Measurements from ENCODE around the gene LY6G6F. TPM values are rescaled to one million over a fixed set of nuclear protein-coding genes. Genes with fewer than 3 reads are reported as not detected.

Gene LY6G6F
- total and polyA plus RNA-seq, 2 of the 13 experiments (the other 11 are each of a cell fraction or from before 2014, with no cell fraction given), result not detected

DNA sequence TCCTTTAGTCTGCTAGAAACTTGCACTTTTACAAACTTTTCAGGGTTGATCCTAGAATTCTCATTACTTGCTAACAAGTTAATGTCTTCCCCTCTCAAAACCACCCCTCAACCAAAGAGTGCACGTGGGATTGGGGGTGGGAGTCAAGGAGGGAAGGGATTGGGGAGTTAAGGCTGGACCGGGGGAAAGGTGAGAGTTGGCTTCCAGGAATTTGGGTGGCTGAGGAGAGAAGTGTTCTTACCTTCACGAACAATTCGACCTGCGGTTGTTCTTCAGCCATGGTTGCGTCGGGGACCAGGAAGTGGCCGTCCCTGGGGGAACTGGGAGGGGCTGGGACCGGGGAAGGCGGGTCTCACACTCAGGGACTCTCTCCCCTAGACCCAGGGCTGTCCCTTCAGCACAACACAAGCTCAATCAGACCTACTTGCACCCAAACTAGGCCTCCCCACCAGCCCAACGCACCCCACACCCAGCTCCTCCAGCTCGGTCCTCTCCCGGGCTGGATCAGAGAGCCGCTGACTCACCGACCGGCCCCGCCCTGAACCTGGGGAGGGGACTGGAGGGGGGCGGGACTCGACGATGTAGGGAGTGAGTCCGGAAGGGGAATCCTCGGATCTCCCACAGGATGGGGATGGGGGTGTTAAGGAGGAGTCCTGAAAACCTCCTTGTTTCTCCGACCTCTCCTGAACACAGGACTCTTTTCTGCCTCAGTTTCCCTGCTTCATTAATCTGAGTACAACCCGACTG is 29.5 kb downstream of the LY6G6F start, which contains the start of gene CLIC1 (continued):
- peak; percentile 65; the same call in 1 of the 2 replicates for TF ChIP-seq ZNF589 (CRISPR knock-in tag; conservative IDR thresholded peaks at IDR 0.05)
- TF ChIP-seq, protein P1, sequence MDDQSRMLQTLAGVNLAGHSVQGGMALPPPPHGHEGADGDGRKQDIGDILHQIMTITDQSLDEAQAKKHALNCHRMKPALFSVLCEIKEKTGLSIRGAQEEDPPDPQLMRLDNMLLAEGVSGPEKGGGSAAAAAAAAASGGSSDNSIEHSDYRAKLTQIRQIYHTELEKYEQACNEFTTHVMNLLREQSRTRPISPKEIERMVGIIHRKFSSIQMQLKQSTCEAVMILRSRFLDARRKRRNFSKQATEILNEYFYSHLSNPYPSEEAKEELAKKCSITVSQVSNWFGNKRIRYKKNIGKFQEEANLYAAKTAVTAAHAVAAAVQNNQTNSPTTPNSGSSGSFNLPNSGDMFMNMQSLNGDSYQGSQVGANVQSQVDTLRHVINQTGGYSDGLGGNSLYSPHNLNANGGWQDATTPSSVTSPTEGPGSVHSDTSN (CRISPR knock-in tag; IDR thresholded peaks at IDR 0.05; ENCODE audit: borderline replicate concordance), result no peak
- no peak for TF ChIP-seq ZNF20 (CRISPR knock-in tag; IDR thresholded peaks at IDR 0.05)
- peak; percentile 72 for TF ChIP-seq ELF4 (CRISPR knock-in tag; IDR thresholded peaks at IDR 0.05; ENCODE audit: borderline replicate concordance)
- TF ChIP-seq ZNF607 (CRISPR knock-in tag; IDR thresholded peaks at IDR 0.05; ENCODE audit: borderline replicate concordance), result no peak; the same call in none of the 2 replicates
- TF ChIP-seq TBX2 (CRISPR knock-in tag; IDR thresholded peaks at IDR 0.05; ENCODE audit: borderline replicate concordance), result peak; percentile 76; the same call in 1 of the 2 replicates
- no peak for TF ChIP-seq PAX8 (CRISPR knock-in tag; IDR thresholded peaks at IDR 0.05; ENCODE audit: borderline replicate concordance)
- no peak for TF ChIP-seq ARNT (IDR thresholded peaks at IDR 0.05)
- no peak for TF ChIP-seq MIER3 (CRISPR knock-in tag; IDR thresholded peaks at IDR 0.05; ENCODE audit: borderline replicate concordance)
- TF ChIP-seq GLI4 (CRISPR knock-in tag; IDR thresholded peaks at IDR 0.05; ENCODE audit: borderline replicate concordance), result peak; percentile 7; the same call in 1 of the 2 replicates
- TF ChIP-seq ZNF878 (CRISPR knock-in tag; IDR thresholded peaks at IDR 0.05), result no peak; the same call in 1 of the 2 replicates
- TF ChIP-seq, protein P2, sequence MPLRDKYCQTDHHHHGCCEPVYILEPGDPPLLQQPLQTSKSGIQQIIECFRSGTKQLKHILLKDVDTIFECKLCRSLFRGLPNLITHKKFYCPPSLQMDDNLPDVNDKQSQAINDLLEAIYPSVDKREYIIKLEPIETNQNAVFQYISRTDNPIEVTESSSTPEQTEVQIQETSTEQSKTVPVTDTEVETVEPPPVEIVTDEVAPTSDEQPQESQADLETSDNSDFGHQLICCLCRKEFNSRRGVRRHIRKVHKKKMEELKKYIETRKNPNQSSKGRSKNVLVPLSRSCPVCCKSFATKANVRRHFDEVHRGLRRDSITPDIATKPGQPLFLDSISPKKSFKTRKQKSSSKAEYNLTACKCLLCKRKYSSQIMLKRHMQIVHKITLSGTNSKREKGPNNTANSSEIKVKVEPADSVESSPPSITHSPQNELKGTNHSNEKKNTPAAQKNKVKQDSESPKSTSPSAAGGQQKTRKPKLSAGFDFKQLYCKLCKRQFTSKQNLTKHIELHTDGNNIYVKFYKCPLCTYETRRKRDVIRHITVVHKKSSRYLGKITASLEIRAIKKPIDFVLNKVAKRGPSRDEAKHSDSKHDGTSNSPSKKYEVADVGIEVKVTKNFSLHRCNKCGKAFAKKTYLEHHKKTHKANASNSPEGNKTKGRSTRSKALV (CRISPR knock-in tag; IDR thresholded peaks at IDR 0.05), result 0 out of 2 replicates have a peak, but pooled peaks have one; percentile 21
- 0 out of 2 replicates have a peak, but pooled peaks have one; percentile 52 for TF ChIP-seq ZNF329 (CRISPR knock-in tag; IDR thresholded peaks at IDR 0.05; ENCODE audit: low read depth)
- 0 out of 2 replicates have a peak, but pooled peaks have one; percentile 34 for TF ChIP-seq TCF7 (IDR thresholded peaks at IDR 0.05; ENCODE audit: low read depth)
- TF ChIP-seq, protein P3, sequence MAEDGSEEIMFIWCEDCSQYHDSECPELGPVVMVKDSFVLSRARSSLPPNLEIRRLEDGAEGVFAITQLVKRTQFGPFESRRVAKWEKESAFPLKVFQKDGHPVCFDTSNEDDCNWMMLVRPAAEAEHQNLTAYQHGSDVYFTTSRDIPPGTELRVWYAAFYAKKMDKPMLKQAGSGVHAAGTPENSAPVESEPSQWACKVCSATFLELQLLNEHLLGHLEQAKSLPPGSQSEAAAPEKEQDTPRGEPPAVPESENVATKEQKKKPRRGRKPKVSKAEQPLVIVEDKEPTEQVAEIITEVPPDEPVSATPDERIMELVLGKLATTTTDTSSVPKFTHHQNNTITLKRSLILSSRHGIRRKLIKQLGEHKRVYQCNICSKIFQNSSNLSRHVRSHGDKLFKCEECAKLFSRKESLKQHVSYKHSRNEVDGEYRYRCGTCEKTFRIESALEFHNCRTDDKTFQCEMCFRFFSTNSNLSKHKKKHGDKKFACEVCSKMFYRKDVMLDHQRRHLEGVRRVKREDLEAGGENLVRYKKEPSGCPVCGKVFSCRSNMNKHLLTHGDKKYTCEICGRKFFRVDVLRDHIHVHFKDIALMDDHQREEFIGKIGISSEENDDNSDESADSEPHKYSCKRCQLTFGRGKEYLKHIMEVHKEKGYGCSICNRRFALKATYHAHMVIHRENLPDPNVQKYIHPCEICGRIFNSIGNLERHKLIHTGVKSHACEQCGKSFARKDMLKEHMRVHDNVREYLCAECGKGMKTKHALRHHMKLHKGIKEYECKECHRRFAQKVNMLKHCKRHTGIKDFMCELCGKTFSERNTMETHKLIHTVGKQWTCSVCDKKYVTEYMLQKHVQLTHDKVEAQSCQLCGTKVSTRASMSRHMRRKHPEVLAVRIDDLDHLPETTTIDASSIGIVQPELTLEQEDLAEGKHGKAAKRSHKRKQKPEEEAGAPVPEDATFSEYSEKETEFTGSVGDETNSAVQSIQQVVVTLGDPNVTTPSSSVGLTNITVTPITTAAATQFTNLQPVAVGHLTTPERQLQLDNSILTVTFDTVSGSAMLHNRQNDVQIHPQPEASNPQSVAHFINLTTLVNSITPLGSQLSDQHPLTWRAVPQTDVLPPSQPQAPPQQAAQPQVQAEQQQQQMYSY (CRISPR knock-in tag; IDR thresholded peaks at IDR 0.05), result peak; percentile 62; the same call in 1 of the 2 replicates
- TF ChIP-seq ZNF549 (CRISPR knock-in tag; IDR thresholded peaks at IDR 0.05), result no peak
- TF ChIP-seq, protein P4, sequence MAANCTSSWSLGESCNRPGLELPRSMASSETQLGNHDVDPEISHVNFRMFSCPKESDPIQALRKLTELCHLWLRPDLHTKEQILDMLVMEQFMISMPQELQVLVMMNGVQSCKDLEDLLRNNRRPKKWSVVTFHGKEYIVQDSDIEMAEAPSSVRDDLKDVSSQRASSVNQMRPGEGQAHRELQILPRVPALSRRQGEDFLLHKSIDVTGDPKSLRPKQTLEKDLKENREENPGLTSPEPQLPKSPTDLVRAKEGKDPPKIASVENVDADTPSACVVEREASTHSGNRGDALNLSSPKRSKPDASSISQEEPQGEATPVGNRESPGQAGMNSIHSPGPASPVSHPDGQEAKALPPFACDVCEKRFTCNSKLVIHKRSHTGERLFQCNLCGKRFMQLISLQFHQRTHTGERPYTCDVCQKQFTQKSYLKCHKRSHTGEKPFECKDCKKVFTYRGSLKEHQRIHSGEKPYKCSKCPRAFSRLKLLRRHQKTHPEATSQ (CRISPR knock-in tag; IDR thresholded peaks at IDR 0.05; ENCODE audit: borderline replicate concordance), result 0 out of 2 replicates have a peak, but pooled peaks have one; percentile 56
- TF ChIP-seq TEAD3 (CRISPR knock-in tag; optimal IDR thresholded peaks at IDR 0.05; ENCODE audit: borderline replicate concordance), result peak; percentile 63
- peak; percentile 66; the same call in 1 of the 2 replicates for TF ChIP-seq FIP1L1 (IDR thresholded peaks at IDR 0.05; ENCODE audit: borderline replicate concordance, insufficient read depth, low read depth, low read length)
